GM18498 (cell line): ENCODE data around the gene OOSP4A.
"Not testable (repeated sequence)": the region's sequence is repeated elsewhere in the genome, so short reads cannot be mapped to it uniquely, and the experiment has no call there.

Experiments
- ATAC-seq: cut with Tn5 transposase; IDR thresholded peaks from one replicate; pipeline ENCODE4 v1.9.1; 2021; ENCODE audit warnings: mild to moderate bottlenecking, moderate library complexity; ENCODE audit not compliant: unreplicated experiment

OOSP4A gene

DNA sequence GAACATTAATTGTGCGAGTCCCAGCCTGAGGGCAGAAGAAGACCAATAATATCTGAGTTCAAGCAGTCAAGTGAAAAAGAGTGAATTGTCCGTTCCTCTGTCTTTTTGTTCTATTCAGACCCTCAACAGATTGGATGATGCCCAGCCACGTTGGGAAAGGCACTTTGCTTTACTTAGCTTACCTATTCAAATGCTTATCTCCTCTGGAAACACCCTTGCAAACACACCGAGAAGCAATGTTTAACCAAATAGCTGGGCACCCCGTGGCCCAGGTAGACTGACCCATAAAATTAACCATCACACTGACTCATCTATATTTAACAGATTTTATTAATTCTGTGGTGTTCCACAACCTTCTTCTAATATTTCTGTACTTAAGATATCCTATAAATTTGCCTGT is 9.3 kb downstream of the OOSP4A start:
- no peak for ATAC-seq

DNA sequence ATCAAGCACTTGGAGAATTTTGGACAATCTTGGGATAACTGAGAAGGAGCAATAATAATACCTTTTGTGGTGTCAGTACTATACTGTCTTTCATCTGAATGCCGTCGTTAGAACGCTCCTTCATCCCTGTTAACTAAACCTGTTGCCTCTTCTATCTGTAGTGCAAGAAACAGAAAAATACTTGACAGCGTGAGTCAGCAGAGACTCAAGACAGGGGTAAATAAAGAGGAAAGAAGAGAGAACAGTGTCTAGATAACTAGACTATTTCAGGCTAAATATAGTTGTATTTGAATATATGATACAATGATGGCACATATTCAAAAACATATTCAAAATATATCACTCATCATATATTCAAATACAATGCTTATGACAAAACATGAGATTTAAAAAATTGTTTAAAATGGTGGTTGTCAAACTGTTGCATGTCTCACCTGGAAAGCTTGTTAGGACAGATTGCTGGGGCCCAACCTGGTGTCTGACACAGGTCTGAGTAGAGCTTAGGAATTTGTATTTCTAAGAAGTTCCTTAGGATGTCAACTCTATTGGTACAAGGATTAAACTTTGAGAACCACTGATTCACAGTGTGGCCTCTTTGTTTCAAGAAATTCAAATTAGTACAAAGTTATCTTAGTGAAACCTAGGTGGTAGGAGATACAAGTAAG is 17.4 kb downstream of the OOSP4A start:
- no peak for ATAC-seq

DNA sequence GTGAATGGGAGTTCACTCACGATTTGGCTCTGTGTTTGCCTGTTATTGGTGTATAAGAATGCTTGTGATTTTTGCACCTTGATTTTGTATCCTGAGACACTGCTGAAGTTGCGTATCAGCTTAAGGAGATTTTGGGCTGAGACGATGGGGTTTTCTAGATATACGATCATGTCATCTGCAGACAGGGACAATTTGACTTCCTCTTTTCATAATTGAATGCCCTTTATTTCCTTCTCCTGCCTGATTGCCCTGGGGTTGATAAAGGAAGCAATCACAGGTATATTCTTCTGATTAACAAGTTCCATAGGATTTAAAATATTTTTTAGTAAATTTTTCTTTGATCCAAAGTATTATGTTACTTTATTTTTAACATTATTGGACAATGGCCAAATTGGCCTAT is 18.2 kb downstream of the OOSP4A start:
- ATAC-seq, result not testable (repeated sequence)

DNA sequence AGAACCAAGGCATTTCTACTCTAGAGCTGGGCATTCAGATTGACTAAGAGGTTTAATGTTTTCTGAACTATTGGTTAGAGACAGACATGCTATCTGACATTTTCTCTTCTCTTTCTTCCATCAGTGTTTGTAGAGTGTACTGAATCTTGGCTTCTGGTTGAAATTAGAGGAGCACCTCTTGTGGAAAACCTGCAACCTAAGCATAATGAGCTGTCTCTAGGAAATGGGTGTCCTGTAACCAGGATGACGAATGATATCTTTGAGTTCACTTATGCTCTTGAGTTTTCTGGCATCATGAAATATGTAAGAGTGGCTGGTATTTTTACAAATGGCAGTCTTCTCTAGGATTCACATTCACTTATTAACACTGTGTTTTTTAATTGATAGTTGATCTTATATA is 19.4 kb downstream of the OOSP4A start:
- ATAC-seq, result no peak

DNA sequence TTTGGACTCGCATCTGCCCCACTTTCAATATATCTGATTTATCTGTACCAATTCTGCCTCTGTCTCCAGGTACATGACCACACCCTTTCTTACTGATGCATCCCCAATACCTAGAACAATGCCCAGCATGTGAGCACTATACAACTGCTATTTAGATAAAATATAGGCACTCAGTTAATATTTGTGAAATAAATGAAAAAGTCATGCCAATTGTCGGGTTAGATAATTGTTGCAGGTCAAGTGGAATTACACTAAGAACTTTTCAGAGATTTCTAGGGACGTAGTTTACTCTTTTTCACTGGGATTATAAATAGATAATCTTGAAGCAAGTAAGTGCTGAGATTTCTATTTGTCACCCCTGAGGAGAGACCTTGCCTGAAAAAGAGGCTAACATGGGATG is 20.5 kb downstream of the OOSP4A start:
- no peak for ATAC-seq

DNA sequence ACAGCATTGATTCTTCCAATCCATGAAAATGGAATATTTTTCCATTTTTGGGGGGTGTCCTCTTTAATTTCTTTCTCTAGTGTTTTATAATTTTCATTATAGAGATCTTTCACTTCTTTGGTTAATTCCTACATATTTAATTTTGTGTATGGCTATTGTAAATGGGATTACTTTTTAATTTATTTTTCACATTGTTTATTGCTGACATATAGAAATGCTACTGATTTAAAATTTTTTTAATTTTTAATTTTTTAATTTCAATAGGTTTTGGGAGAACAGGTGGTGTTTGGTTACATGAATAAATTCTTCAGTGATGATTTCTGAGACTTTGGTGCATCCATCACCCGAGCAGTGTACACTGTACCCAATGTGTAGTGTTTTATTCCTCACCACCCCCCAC is 26.6 kb downstream of the OOSP4A start:
- ATAC-seq, result no peak

DNA sequence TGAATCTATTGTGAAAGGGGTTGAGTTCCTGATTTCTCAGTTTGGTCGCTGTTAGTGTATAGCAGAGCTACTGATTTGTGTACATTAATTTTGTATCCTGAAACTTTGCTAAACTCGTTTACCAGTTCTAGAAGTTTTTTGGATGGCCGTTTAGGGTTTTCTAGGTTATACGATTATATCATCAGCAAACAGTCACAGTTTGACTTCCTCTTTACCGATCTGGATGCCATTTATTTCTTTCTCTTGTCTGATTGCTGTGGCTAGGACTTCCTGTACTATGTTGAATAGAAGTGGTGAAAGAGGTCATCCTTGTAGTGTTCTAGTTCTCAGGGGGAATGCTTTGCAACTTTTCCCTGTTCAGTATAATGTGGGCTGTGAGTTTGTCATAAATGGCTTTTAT is 28.6 kb downstream of the OOSP4A start:
- ATAC-seq, result no peak

DNA sequence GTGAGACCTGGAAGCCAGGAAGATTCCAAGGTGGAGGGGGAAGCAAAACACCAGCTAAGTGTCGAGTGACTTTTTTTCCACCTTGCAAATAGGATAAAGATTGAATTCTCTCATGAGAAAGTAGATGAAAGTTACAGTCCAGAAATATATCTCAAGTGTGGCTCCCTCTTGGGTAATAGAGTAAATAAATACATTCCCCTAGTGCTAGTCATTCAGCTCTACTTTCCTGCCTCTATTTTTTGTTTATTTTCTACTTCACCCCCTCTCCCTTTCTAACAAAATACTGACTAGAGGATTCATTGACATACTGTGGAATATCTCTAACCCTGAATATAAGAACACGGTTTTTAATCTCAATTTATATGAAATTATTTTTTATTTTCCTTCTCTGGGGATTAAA is 34.0 kb downstream of the OOSP4A start:
- ATAC-seq, result no peak

DNA sequence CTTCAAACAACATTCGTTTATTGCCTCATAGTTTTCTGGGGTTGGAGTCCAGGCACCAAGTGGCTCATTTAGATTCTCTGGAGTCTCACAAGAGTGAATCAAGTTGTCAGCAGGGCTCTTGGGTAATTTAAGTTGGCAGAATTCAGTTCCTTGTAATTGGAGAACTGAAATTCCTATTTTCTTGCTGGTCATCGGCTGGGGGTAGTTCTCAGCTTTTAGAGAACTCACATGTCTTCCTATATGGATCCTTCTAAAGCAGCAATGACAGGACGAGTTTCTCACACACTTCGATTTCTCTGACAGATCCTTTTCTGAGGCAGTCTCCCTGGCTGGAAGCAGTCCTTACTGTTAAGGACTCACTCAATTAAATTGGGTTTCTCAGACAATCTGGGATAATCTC is 35.9 kb downstream of the OOSP4A start:
- ATAC-seq, result no peak

DNA sequence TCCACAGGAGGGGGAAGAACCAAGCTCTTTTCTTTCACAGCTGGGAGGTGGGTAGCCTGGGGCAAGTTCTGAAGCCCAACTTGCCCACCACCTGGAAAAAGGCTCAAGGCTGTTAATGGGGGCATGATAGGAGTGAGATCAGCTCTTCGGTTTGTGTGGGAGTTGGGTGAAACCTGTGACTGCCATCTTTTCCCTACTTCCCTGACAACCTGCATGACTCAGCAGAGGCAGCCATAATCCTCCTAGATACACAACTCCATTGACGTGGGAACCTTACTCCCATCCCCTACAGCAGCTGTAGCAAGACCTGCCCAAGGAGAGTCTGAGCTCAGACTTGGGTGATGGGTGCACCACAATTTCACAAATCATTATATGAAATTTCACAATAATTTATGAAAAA is 39.9 kb downstream of the OOSP4A start:
- no peak for ATAC-seq

DNA sequence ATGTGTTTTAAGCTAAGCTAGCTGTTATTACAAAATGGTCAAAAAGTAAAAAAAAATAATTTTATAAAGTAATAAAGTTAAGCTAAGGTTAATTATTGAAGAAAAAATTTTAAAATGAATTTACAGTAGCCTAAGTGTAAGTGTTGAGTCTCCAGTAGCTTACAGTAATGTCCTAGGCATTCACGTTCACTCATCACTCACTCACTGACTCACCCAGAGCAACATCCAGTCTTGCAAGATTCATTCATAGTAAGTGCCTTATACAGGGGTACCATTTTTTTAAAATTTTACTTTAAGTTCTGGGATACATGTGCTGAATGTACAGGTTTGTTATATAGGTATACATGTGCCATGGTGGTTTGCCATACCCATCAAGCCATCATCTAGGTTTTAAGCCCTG is 41.5 kb downstream of the OOSP4A start:
- no peak for ATAC-seq

DNA sequence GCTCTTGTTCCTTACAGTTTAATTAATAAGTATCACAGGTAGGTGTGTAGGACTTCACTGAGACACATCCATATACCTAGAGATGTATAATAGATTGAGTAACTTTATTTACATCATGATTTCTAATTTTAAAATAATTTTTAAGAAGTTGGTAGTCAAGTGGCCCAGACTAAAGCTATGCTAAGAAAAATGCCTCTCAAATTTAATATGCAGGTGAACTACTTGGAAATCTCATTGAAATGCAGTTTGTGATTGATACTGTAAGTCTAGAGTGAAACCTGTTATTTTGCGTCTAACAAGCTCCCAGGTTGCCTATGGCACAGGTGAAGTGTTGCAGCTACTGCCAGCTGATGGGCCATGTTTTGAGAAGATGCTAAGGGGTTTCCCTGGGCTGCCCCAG is 53.0 kb downstream of the OOSP4A start, which contains the start of gene OOSP4B:
Gene OOSP4B (plus strand): TSS at position 301 of the 400 bp plus-strand sequence.
- no peak for ATAC-seq

DNA sequence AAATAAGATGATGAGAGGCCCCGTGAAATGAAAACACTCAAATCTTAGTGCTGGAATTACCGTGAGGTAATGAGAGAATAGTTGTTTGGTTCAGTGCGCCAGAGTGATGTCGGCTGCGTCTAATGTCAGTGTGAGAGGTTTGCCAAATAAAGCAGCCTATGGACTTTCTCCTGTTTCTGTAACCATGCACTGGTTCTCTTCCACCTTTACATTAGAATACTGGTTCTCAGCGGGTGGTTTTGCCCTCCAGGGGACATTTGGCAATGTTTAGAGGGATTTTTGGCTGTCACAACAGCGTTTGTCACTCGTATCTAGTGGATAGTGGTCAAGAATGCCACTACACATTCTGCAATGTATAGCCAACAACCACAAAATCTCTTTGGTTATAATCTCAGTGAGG is 54.2 kb downstream of the OOSP4A start:
- no peak for ATAC-seq
